ENCODE measurements around the gene CPZ.

Gene CPZ

GRCh38 chr4:8592366-8593263, at the start of gene CPZ:
Gene CPZ (plus strand): TSS chr4:8592765. CDS start chr4:8592834, 69 bp downstream.
- no peaks in the 10 kb centered on the region for H3K9me3 Mint-ChIP-seq
- H3K27me3 Mint-ChIP-seq (ENCODE audit: low read depth), result peaks cover 25% of the 10 kb centered on the region
- H3K27ac Mint-ChIP-seq, result no peak within 1 kb of the TSS

GRCh38 chr4:8542776-8543525, 49.6 kb upstream of the CPZ start:
- H3K36me3 Mint-ChIP-seq (ENCODE audit: low read depth), result no peaks in the 10 kb centered on the region
- H3K27ac Mint-ChIP-seq, result no peak overlapping the region
- H3K4me1 Mint-ChIP-seq (ENCODE audit: low read depth), result peaks cover 2% of the 10 kb centered on the region
- H3K9me3 Mint-ChIP-seq, result no peaks in the 10 kb centered on the region
- H3K4me3 Mint-ChIP-seq, result no peak overlapping the region
- H3K27me3 Mint-ChIP-seq (ENCODE audit: low read depth), result no peaks in the 10 kb centered on the region

More at GRCh38 chr4:8592366-8593263, at the start of gene CPZ:
- H3K36me3 Mint-ChIP-seq (ENCODE audit: low read depth), result no peaks in the 10 kb centered on the region
- no peaks in the 10 kb centered on the region for H3K4me1 Mint-ChIP-seq (ENCODE audit: low read depth)
- no peak within 1 kb of the TSS for H3K4me3 Mint-ChIP-seq

- Mint-ChIP-seq H3K27me3 (ENCODE audit: low read depth) (no peaks in the 10 kb centered on the region), H3K4me3 (no peak overlapping the region), H3K36me3 (ENCODE audit: low read depth) (no peaks in the 10 kb centered on the region), H3K9me3 (no peaks in the 10 kb centered on the region), H3K4me1 (ENCODE audit: low read depth) (peaks cover 2% of the 10 kb centered on the region), H3K27ac (no peak overlapping the region)
Observed at GRCh38 chr4:8543623-8544022, 48.9 kb upstream of the CPZ start.

- H3K4me1 Mint-ChIP-seq (ENCODE audit: low read depth), result peaks cover 2% of the 10 kb centered on the region
- H3K4me3 Mint-ChIP-seq, result no peak overlapping the region
- no peaks in the 10 kb centered on the region for H3K27me3 Mint-ChIP-seq (ENCODE audit: low read depth)
- no peak overlapping the region for H3K27ac Mint-ChIP-seq
- H3K36me3 Mint-ChIP-seq (ENCODE audit: low read depth), result no peaks in the 10 kb centered on the region
- no peaks in the 10 kb centered on the region for H3K9me3 Mint-ChIP-seq
Observed at GRCh38 chr4:8544282-8544681, 48.3 kb upstream of the CPZ start.

- no peaks in the 10 kb centered on the region for H3K27me3 Mint-ChIP-seq (ENCODE audit: low read depth)
- H3K4me3 Mint-ChIP-seq, result no peak overlapping the region
- no peaks in the 10 kb centered on the region for H3K36me3 Mint-ChIP-seq (ENCODE audit: low read depth)
- H3K27ac Mint-ChIP-seq, result no peak overlapping the region
- H3K9me3 Mint-ChIP-seq, result no peaks in the 10 kb centered on the region
- H3K4me1 Mint-ChIP-seq (ENCODE audit: low read depth), result peaks cover 2% of the 10 kb centered on the region
Observed at GRCh38 chr4:8544741-8545438, 47.7 kb upstream of the CPZ start.

GRCh38 chr4:8545439-8545765, 47.2 kb upstream of the CPZ start:
- Mint-ChIP-seq H3K27ac (no peak overlapping the region), H3K36me3 (ENCODE audit: low read depth) (no peaks in the 10 kb centered on the region), H3K9me3 (no peaks in the 10 kb centered on the region), H3K27me3 (ENCODE audit: low read depth) (no peaks in the 10 kb centered on the region), H3K4me3 (no peak overlapping the region), H3K4me1 (ENCODE audit: low read depth) (no peaks in the 10 kb centered on the region)

- Mint-ChIP-seq H3K4me1 (ENCODE audit: low read depth) (no peaks in the 10 kb centered on the region), H3K36me3 (ENCODE audit: low read depth) (no peaks in the 10 kb centered on the region), H3K27me3 (ENCODE audit: low read depth) (no peaks in the 10 kb centered on the region), H3K4me3 (no peak overlapping the region), H3K9me3 (no peaks in the 10 kb centered on the region), H3K27ac (no peak overlapping the region)
Observed at GRCh38 chr4:8546766-8547107, 45.8 kb upstream of the CPZ start.

GRCh38 chr4:8547108-8547911, 45.3 kb upstream of the CPZ start:
- no peaks in the 10 kb centered on the region for H3K27me3 Mint-ChIP-seq (ENCODE audit: low read depth)
- no peaks in the 10 kb centered on the region for H3K4me1 Mint-ChIP-seq (ENCODE audit: low read depth)
- H3K36me3 Mint-ChIP-seq (ENCODE audit: low read depth), result no peaks in the 10 kb centered on the region
- H3K27ac Mint-ChIP-seq, result no peak overlapping the region
- H3K4me3 Mint-ChIP-seq, result no peak overlapping the region
- H3K9me3 Mint-ChIP-seq, result no peaks in the 10 kb centered on the region

- Mint-ChIP-seq H3K36me3 (ENCODE audit: low read depth) (no peaks in the 10 kb centered on the region), H3K4me1 (ENCODE audit: low read depth) (no peaks in the 10 kb centered on the region), H3K9me3 (no peaks in the 10 kb centered on the region), H3K27me3 (ENCODE audit: low read depth) (no peaks in the 10 kb centered on the region), H3K4me3 (no peak overlapping the region), H3K27ac (no peak overlapping the region)
Observed at GRCh38 chr4:8547912-8548730, 44.4 kb upstream of the CPZ start.

- H3K27me3 Mint-ChIP-seq (ENCODE audit: low read depth), result no peaks in the 10 kb centered on the region
- no peaks in the 10 kb centered on the region for H3K4me1 Mint-ChIP-seq (ENCODE audit: low read depth)
- no peaks in the 10 kb centered on the region for H3K36me3 Mint-ChIP-seq (ENCODE audit: low read depth)
- H3K9me3 Mint-ChIP-seq, result no peaks in the 10 kb centered on the region
- H3K4me3 Mint-ChIP-seq, result no peak overlapping the region
- no peak overlapping the region for H3K27ac Mint-ChIP-seq
Observed at GRCh38 chr4:8548731-8549351, 43.7 kb upstream of the CPZ start.

- no peaks in the 10 kb centered on the region for H3K36me3 Mint-ChIP-seq (ENCODE audit: low read depth)
- no peak overlapping the region for H3K4me3 Mint-ChIP-seq
- no peaks in the 10 kb centered on the region for H3K9me3 Mint-ChIP-seq
- H3K27ac Mint-ChIP-seq, result no peak overlapping the region
- no peaks in the 10 kb centered on the region for H3K27me3 Mint-ChIP-seq (ENCODE audit: low read depth)
- no peaks in the 10 kb centered on the region for H3K4me1 Mint-ChIP-seq (ENCODE audit: low read depth)
Observed at GRCh38 chr4:8549352-8549931, 43.1 kb upstream of the CPZ start.

- H3K27ac Mint-ChIP-seq, result no peak overlapping the region
Observed at GRCh38 chr4:8550691-8551090, 41.9 kb upstream of the CPZ start.

GRCh38 chr4:8552024-8552423, 40.5 kb upstream of the CPZ start:
- H3K36me3 Mint-ChIP-seq (ENCODE audit: low read depth), result no peaks in the 10 kb centered on the region
- H3K27me3 Mint-ChIP-seq (ENCODE audit: low read depth), result no peaks in the 10 kb centered on the region
- H3K27ac Mint-ChIP-seq, result no peak overlapping the region
- no peak overlapping the region for H3K4me3 Mint-ChIP-seq
- no peaks in the 10 kb centered on the region for H3K9me3 Mint-ChIP-seq
- H3K4me1 Mint-ChIP-seq (ENCODE audit: low read depth), result no peaks in the 10 kb centered on the region

More at GRCh38 chr4:8550691-8551090, 41.9 kb upstream of the CPZ start:
- no peaks in the 10 kb centered on the region for H3K36me3 Mint-ChIP-seq (ENCODE audit: low read depth)
- no peaks in the 10 kb centered on the region for H3K4me1 Mint-ChIP-seq (ENCODE audit: low read depth)
- H3K9me3 Mint-ChIP-seq, result no peaks in the 10 kb centered on the region
- H3K4me3 Mint-ChIP-seq, result no peak overlapping the region
- no peaks in the 10 kb centered on the region for H3K27me3 Mint-ChIP-seq (ENCODE audit: low read depth)
